Measurements from ENCODE around the gene ZER1.
"Not testable (repeated sequence)": the region's sequence is repeated elsewhere in the genome, so short reads cannot be mapped to it uniquely, and the experiment has no call there.

The ZER1 gene

GRCh38 chr9:128800061-128800460 lies 28.3 kb upstream of the ZER1 start:
- DNase-seq (ENCODE audit: low read depth) = no peak
- H3K4me3 ChIP-seq (ENCODE audit: low read depth, low read length) = no peak overlapping the region
- no peak for TF ChIP-seq CTCF (IDR thresholded peaks at IDR 0.05; ENCODE audit: insufficient read depth, low read depth, low read length, missing control alignments)

- no peak overlapping the region for H3K4me3 ChIP-seq (ENCODE audit: low read depth, low read length)
- TF ChIP-seq CTCF (IDR thresholded peaks at IDR 0.05; ENCODE audit: insufficient read depth, low read depth, low read length, missing control alignments) = no peak
- DNase-seq (ENCODE audit: low read depth) = no peak
Observed at GRCh38 chr9:128798896-128799295, 27.2 kb upstream of the ZER1 start.

GRCh38 chr9:128794961-128795360 lies 23.2 kb upstream of the ZER1 start:
- H3K4me3 ChIP-seq (ENCODE audit: low read depth, low read length) = not testable (repeated sequence)

GRCh38 chr9:128792978-128793686 lies 21.4 kb upstream of the ZER1 start:
- TF ChIP-seq CTCF (IDR thresholded peaks at IDR 0.05; ENCODE audit: insufficient read depth, low read depth, low read length, missing control alignments) = no peak
- H3K4me3 ChIP-seq (ENCODE audit: low read depth, low read length) = no peak overlapping the region
- no peak for DNase-seq (ENCODE audit: low read depth)

More at GRCh38 chr9:128794961-128795360, 23.2 kb upstream of the ZER1 start:
- DNase-seq (ENCODE audit: low read depth) = not testable (repeated sequence)

GRCh38 chr9:128792134-128792533 lies 20.4 kb upstream of the ZER1 start:
- DNase-seq (ENCODE audit: low read depth) = no peak
- no peak for TF ChIP-seq CTCF (IDR thresholded peaks at IDR 0.05; ENCODE audit: insufficient read depth, low read depth, low read length, missing control alignments)
- no peak overlapping the region for H3K4me3 ChIP-seq (ENCODE audit: low read depth, low read length)

GRCh38 chr9:128790536-128790935 lies 18.8 kb upstream of the ZER1 start:
- H3K4me3 ChIP-seq (ENCODE audit: low read depth, low read length) = no peak overlapping the region

GRCh38 chr9:128788445-128788844 lies 16.7 kb upstream of the ZER1 start:
- no peak for TF ChIP-seq CTCF (IDR thresholded peaks at IDR 0.05; ENCODE audit: insufficient read depth, low read depth, low read length, missing control alignments)
- DNase-seq (ENCODE audit: low read depth) = no peak
- H3K4me3 ChIP-seq (ENCODE audit: low read depth, low read length) = peak overlapping the region; percentile 80

More at GRCh38 chr9:128790536-128790935, 18.8 kb upstream of the ZER1 start:
- DNase-seq (ENCODE audit: low read depth) = no peak
- no peak for TF ChIP-seq CTCF (IDR thresholded peaks at IDR 0.05; ENCODE audit: insufficient read depth, low read depth, low read length, missing control alignments)

Data from GM12865 (cell line).